A673 (cell line): ENCODE results near the gene NFKBIB.

Experiments used
- EZH2 ChIP-seq: fragments of 200-600 bp; sonication (generic); IDR thresholded peaks from 2 replicates; pipeline ENCODE4 v1.6.1; 2017; ENCODE audit warnings: borderline replicate concordance, low read depth, mild to moderate bottlenecking, mixed read lengths, antibody characterized with exemption, low read length; ENCODE audit not compliant: poor library complexity, severe bottlenecking
- TF ChIP-seq, protein P1 (sequence below): fragments of 300-800, 200-600 bp; sonication (generic); conservative IDR thresholded peaks from 2 replicates; pipeline ENCODE4 v1.5.1; 2017; ENCODE audit warnings: low read depth, mild to moderate bottlenecking, antibody characterized with exemption, low read length, moderate library complexity, mixed read lengths

DNA sequence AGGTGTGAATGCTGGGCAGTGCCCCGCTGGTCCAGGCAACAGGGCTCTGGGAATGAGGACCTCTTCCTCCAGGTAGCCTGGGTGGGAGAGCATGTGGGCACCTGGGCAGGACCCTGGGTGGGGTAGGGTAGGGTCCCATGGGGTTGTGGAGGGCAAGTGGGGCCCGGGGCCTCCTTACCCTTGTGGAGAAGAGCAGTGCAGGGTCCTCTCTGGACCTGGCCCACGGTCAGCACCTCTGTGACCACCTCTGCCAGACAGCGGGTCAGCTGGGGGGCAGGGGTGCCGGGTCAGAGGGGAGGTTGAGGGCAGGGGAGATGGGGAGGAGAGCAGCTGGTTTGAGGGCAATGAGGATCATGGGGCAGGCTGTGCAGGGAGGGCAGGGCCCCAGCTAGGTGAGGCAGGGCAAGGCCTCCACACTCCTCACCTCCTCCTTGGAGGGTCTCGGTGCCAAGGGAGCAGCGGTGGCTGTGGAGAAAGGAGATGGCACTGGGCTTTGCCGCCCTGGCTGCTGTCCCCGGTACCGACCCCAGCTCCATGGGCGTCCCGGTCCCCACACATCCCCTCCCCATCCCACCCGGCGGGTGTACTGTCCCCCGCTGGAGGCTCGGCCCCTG lies 11.7 kb downstream of the NFKBIB start:
- TF ChIP-seq, protein P1, sequence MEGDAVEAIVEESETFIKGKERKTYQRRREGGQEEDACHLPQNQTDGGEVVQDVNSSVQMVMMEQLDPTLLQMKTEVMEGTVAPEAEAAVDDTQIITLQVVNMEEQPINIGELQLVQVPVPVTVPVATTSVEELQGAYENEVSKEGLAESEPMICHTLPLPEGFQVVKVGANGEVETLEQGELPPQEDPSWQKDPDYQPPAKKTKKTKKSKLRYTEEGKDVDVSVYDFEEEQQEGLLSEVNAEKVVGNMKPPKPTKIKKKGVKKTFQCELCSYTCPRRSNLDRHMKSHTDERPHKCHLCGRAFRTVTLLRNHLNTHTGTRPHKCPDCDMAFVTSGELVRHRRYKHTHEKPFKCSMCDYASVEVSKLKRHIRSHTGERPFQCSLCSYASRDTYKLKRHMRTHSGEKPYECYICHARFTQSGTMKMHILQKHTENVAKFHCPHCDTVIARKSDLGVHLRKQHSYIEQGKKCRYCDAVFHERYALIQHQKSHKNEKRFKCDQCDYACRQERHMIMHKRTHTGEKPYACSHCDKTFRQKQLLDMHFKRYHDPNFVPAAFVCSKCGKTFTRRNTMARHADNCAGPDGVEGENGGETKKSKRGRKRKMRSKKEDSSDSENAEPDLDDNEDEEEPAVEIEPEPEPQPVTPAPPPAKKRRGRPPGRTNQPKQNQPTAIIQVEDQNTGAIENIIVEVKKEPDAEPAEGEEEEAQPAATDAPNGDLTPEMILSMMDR = no peak
- TF ChIP-seq EZH2 = no peak
